GM18498 (cell line): Measurements from ENCODE around the gene WFS1.

Source experiments
- ATAC-seq: cut with Tn5 transposase; IDR thresholded peaks from one replicate; pipeline ENCODE4 v1.9.1; 2021; ENCODE audit warnings: mild to moderate bottlenecking, moderate library complexity; ENCODE audit not compliant: unreplicated experiment

WFS1 gene

DNA sequence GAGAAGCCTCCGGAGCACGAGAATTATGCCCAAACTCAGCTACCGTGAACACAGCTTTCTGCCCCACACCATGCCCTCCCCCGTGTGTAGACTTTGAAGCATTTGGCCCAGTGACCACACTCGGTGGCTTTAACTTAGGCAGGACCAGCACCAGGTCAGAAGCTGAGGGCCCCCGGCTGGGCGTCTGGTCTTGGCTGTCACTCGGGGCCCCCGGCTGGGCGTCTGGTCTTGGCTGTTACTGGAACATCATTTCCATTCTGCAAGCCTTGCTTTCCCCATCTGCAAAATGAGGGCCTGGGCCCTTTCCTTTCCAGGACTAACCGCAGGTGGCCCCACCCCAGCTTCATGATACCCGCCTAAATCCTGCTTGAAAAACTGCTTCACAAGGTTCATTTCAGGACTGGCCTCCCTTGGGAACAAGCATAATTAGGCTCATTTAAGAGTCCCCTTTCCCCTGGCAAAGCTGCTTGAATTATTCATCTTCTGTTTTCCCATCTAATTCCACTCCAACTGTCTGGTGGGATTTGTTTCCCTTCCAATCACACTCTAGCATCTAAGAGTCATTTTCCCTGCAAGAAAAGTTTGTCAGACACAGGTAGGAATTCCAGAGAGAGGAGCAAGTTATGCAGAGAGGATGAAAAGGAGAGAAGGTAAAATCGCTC, 82.5 kb downstream of the WFS1 start:
- ATAC-seq = no peak
